GM12878 (cell line): ENCODE measurements around the gene AKAP1. TPM values are rescaled to one million over a fixed set of nuclear protein-coding genes. Genes with fewer than 3 reads are reported as not detected.

Experiments
- ATAC-seq: fragments of 200-7000 bp; cut with Tn5 transposase; 3 replicates; pipeline ENCODE4 v1.9.1; 2020; ENCODE audit warnings: mild to moderate bottlenecking, moderate library complexity
- BruUV-seq: library from RNA; stranded (reverse); fragments of 400-500 nt; replicated peaks from 2 replicates; lab custom pipeline; 2021; lab: Mats Ljungman, UMichigan
- CTCF ChIA-PET: fragments of 300-600 bp; sonication (Branson Sonifier 250); formaldehyde crosslinking; extraction: SDS; loops from one replicate; lab custom pipeline; 2021; ENCODE audit warnings: inconsistent platforms; lab: Yijun Ruan, JAX
- POLR2A ChIA-PET: fragments of 350-600 bp; formaldehyde crosslinking; extraction: SDS; loops from one replicate; lab custom pipeline; 2021; ENCODE audit warnings: inconsistent platforms; lab: Charles Lee
- RAD21 ChIA-PET: fragments of 300-600 bp; sonication (Branson Sonifier 250); formaldehyde crosslinking; loops from one replicate; lab custom pipeline; 2023; ENCODE audit warnings: antibody characterized with exemption; ENCODE audit not compliant: unreplicated experiment; lab: Charles Lee
- SMC1A ChIA-PET: fragments of 300-600 bp; sonication (Branson Sonifier 250); formaldehyde crosslinking; loops from one replicate; lab custom pipeline; 2023; ENCODE audit not compliant: unreplicated experiment, uncharacterized antibody; lab: Charles Lee
- DNase-seq: peaks from one replicate; pipeline ENCODE4 v3.0.0-alpha.2; 2011; ENCODE audit warnings: low read depth, low spot score
- FAIRE-seq: peaks from 3 replicates; lab custom pipeline; 2011; peaks lifted over from hg19 to GRCh38; lab: Jason Lieb, UNC
- H2AFZ ChIP-seq: 2 replicates; pipeline ENCODE4 v1.6.0; 2011; ENCODE audit warnings: low read depth, low read length, control low read depth; ENCODE audit not compliant: control insufficient read depth
- H3K27ac ChIP-seq: 2 replicates; pipeline ENCODE4 v1.5.1; 2011; ENCODE audit warnings: control low read depth; ENCODE audit not compliant: control insufficient read depth, insufficient read depth
- H3K27me3 ChIP-seq, 2 experiments: replicated peaks in 1 of 2; 2 replicates each; pipeline versions ENCODE4 v1.6.0 to v1.6.1; 2011; ENCODE audit warnings: low read length in 1 of 2; ENCODE audit not compliant: control insufficient read depth in 2 of 2, insufficient read depth in 2 of 2
- H3K36me3 ChIP-seq, 2 experiments: 2 replicates each; pipeline ENCODE4 v1.5.1; 2011; ENCODE audit warnings: low read length in 1 of 2; ENCODE audit not compliant: control insufficient read depth in 2 of 2, insufficient read depth in 2 of 2
- H3K4me1 ChIP-seq: 2 replicates; pipeline ENCODE4 v1.6.1; 2011; ENCODE audit warnings: mild to moderate bottlenecking, low read length, moderate library complexity, mixed read lengths; ENCODE audit not compliant: control insufficient read depth, insufficient read depth
- H3K4me2 ChIP-seq: 2 replicates; pipeline ENCODE4 v1.6.0; 2011; ENCODE audit warnings: control low read depth; ENCODE audit not compliant: control insufficient read depth, insufficient read depth
- H3K4me3 ChIP-seq: fragments of 200-600 bp; sonication (generic); 2 replicates; pipeline ENCODE4 v1.5.1; 2016
- H3K79me2 ChIP-seq: 2 replicates; pipeline ENCODE4 v1.6.0; 2011; ENCODE audit warnings: low read length; ENCODE audit not compliant: control insufficient read depth, insufficient read depth
- H3K9ac ChIP-seq: 2 replicates; pipeline ENCODE4 v1.8.0; 2011; ENCODE audit warnings: low read length, control low read depth, mixed read lengths; ENCODE audit not compliant: control insufficient read depth, insufficient read depth
- H3K9me3 ChIP-seq: replicated peaks from 3 replicates; pipeline ENCODE4 v1.5.1; 2011; ENCODE audit warnings: mild to moderate bottlenecking, low read length; ENCODE audit not compliant: control insufficient read depth, insufficient read depth
- H4K20me1 ChIP-seq: 2 replicates; pipeline ENCODE4 v1.6.0; 2011; ENCODE audit not compliant: control insufficient read depth, insufficient read depth
- BCL11A ChIP-seq: IDR thresholded peaks from 2 replicates; pipeline ENCODE4 v1.6.1; 2011; ENCODE audit warnings: low read depth, low read length
- CBX5 ChIP-seq: sonication (generic); IDR thresholded peaks from 2 replicates; pipeline ENCODE4 v1.6.1; 2016; ENCODE audit warnings: low read depth, moderate library complexity, mild to moderate bottlenecking, inconsistent platforms
- CEBPB ChIP-seq, 2 experiments: fragments of 150-350 bp in 1 of 2; IDR thresholded peaks; 2 replicates each; pipeline ENCODE4 v1.6.1; 2012 to 2014; ENCODE audit warnings: low read depth in 2 of 2, low read length in 2 of 2, borderline replicate concordance in 1 of 2, inconsistent platforms in 1 of 2
- CUX1 ChIP-seq: IDR thresholded peaks from 2 replicates; pipeline ENCODE4 v1.6.1; 2012; ENCODE audit warnings: improper control_type of control experiment, low read depth, low read length; ENCODE audit not compliant: insufficient replicate concordance
- DPF2 ChIP-seq: fragments of 450-650 bp; IDR thresholded peaks from 2 replicates; pipeline ENCODE4 v1.6.1; 2017; ENCODE audit warnings: mild to moderate bottlenecking
- GATAD2B ChIP-seq: fragments of 450-650 bp; conservative IDR thresholded peaks from 2 replicates; pipeline ENCODE4 v1.6.1; 2017; ENCODE audit warnings: low read depth, mild to moderate bottlenecking, moderate library complexity
- KAT2A ChIP-seq: conservative IDR thresholded peaks from 2 replicates; pipeline ENCODE4 v1.6.1; 2011; ENCODE audit warnings: low read depth, low read length; ENCODE audit not compliant: control insufficient read depth
- KLF5 ChIP-seq: fragments of 450-650 bp; IDR thresholded peaks from 2 replicates; pipeline ENCODE4 v1.6.1; 2014; ENCODE audit warnings: mild to moderate bottlenecking; ENCODE audit not compliant: partially characterized antibody
- MLLT1 ChIP-seq: fragments of 450-650 bp; IDR thresholded peaks from 2 replicates; pipeline ENCODE4 v1.6.1; 2016; ENCODE audit warnings: mild to moderate bottlenecking
- MTA3 ChIP-seq: IDR thresholded peaks from 2 replicates; pipeline ENCODE4 v1.6.1; 2012; ENCODE audit warnings: low read length, inconsistent platforms, borderline replicate concordance
- POU2F2 ChIP-seq: IDR thresholded peaks from 3 replicates; pipeline ENCODE4 v1.6.1; 2011; ENCODE audit warnings: low read depth, mild to moderate bottlenecking, low read length, borderline replicate concordance
- SMARCA5 ChIP-seq: fragments of 450-650 bp; IDR thresholded peaks from 2 replicates; pipeline ENCODE4 v1.6.1; 2017; ENCODE audit warnings: mild to moderate bottlenecking
- WGBS: methylation state at CpG from one replicate; pipeline ENCODE4 v1.1.6; 2016; ENCODE audit warnings: low lambda C conversion rate; ENCODE audit not compliant: insufficient replicate concordance, insufficient coverage; ENCODE audit errors: missing lambda C conversion rate; 5-methylcytosine and 5-hydroxymethylcytosine counted together
- in situ Hi-C: fragments of 300-500 bp; cut with MboI; formaldehyde crosslinking; loops from 9 replicates; pipeline ENCODE4 v1.14.3; 2018; ENCODE audit warnings: mixed read lengths
- intact Hi-C: fragments of 100-400 bp; cut with micrococcal nuclease; formaldehyde crosslinking; loops from one replicate; pipeline ENCODE4 v1.14.2; 2022; ENCODE audit not compliant: unreplicated experiment
- polyA plus RNA-seq, 11 experiments: library from polyadenylated mRNA; depleted of rRNA in 4 of 11; unstranded in 6 of 11; stranded (reverse) in 5 of 11; fragments of >200 nt; fragmentation: Nextera tagmentation in 4 of 11; fragmentation: Illumina TruSeq in 1 of 11; extraction: Ambion mirVana in 4 of 11; extraction: Trizol in 1 of 11; gene quantifications; 1 replicate in 1 of 11; 2 replicates in 10 of 11; pipeline versions ENCODE4 v1.2.1 to v1.2.3, GENCODE V29; 2011 to 2016; ENCODE audit warnings: inconsistent platforms in 2 of 11, missing spikeins in 2 of 11, low read depth in 1 of 11
- total RNA-seq, 4 experiments: library from RNA; depleted of rRNA in 3 of 4; stranded (reverse); fragments of >200 nt in 3 of 4; fragmentation: Illumina TruSeq in 1 of 4; extraction: Trizol in 1 of 4; gene quantifications; 2 replicates each; pipeline versions ENCODE4 v1.2.1 to v1.2.3, GENCODE V29; 2013 to 2021

The AKAP1 gene
- total and polyA plus RNA-seq, 10 of the 15 experiments (the other 5 are each of a cell fraction or from before 2014, with no cell fraction given) = 11.9 to 50.5 (median 38.1) TPM

GRCh38 chr17:57135026-57135788, 50.2 kb downstream of the AKAP1 start:
- no peak overlapping the region for H3K27ac ChIP-seq
- CTCF ChIA-PET = interaction anchor here (0.7 to 1.6 kb wide), 2 partner anchors 109 to 537 kb away, joined by 3 to 4 read pairs; no protein-coding TSS in a partner anchor
- SMC1A ChIA-PET = interaction anchor here (0.5 to 1.0 kb wide), 5 partner anchors 8 to 605 kb away, joined by 3 to 4 read pairs (median 3); no protein-coding TSS in a partner anchor
- no peak for TF ChIP-seq GATAD2B
- no peak for TF ChIP-seq MTA3
- no peak for TF ChIP-seq CBX5
- no peak for TF ChIP-seq DPF2
- no peak for TF ChIP-seq KLF5
- TF ChIP-seq BCL11A = no peak
- TF ChIP-seq CEBPB (IDR thresholded peaks at IDR 0.05; ENCODE audit: borderline replicate concordance in 1 of 2, low read depth in 2 of 2, low read length in 2 of 2) = no peak
- TF ChIP-seq KAT2A = no peak
- no peak for TF ChIP-seq CUX1
- TF ChIP-seq MLLT1 = no peak
- no peak for TF ChIP-seq SMARCA5
- no peak for TF ChIP-seq POU2F2
- no peaks in the 10 kb centered on the region for H3K27me3 ChIP-seq
- intact Hi-C loops (loop anchor here (10.0 kb wide), 1 partner anchor 540 kb away; no protein-coding TSS in a partner anchor), in situ Hi-C loops (no loop called here)
- no peaks in the 10 kb centered on the region for H4K20me1 ChIP-seq
- H3K4me1 ChIP-seq = peaks cover 5% of the 10 kb centered on the region
- RAD21 ChIA-PET = interaction anchor here (1.0 kb wide), 1 partner anchor 698 kb away, joined by 4 read pairs; no protein-coding TSS in a partner anchor
- DNase-seq (no peak), ATAC-seq (no peak), FAIRE-seq (no peak)
- 83% methylated on average over 13 of the region's 13 CpGs for WGBS
- no peak overlapping the region for H3K9ac ChIP-seq
- no peaks in the 10 kb centered on the region for H3K9me3 ChIP-seq
- no TSS peak for BruUV-seq
- POLR2A ChIA-PET = interaction anchor here (0.6 kb wide), 1 partner anchor 94 kb away, joined by 3 read pairs; no protein-coding TSS in a partner anchor
- no peak overlapping the region for H2AFZ ChIP-seq
- H3K79me2 ChIP-seq = no peaks in the 10 kb centered on the region
- no peak overlapping the region for H3K4me3 ChIP-seq
- H3K4me2 ChIP-seq = no peak overlapping the region
- no peaks in the 10 kb centered on the region for H3K36me3 ChIP-seq
